Liver (tissue), 9 donors: ENCODE data around the gene STAMBPL1. TPM values are rescaled to one million over a fixed set of nuclear protein-coding genes. Genes with fewer than 3 reads are reported as not detected.

Experiments
- DNase-seq: peaks from one replicate; pipeline ENCODE4 v3.0.0-alpha.2; 2017; ENCODE audit warnings: low spot score
- H3K27ac ChIP-seq, 2 donors: one replicate each; pipeline ENCODE4 v1.7.0; 2013; ENCODE audit warnings: inconsistent platforms in 2 of 2, low read length in 2 of 2, control low read depth in 1 of 2, low read depth in 1 of 2, mild to moderate bottlenecking in 1 of 2
- H3K27me3 ChIP-seq, 4 donors: one replicate each; pipeline versions ENCODE4 v1.6.1 to v1.7.0; 2013; ENCODE audit warnings: low read length in 3 of 4, inconsistent platforms in 1 of 4, mild to moderate bottlenecking in 1 of 4, moderate library complexity in 1 of 4; ENCODE audit not compliant: control insufficient read depth in 4 of 4, insufficient read depth in 4 of 4
- H3K36me3 ChIP-seq, 4 donors: one replicate each; pipeline versions ENCODE4 v1.6.1 to v1.7.0; 2013; ENCODE audit warnings: low read length in 3 of 4, mild to moderate bottlenecking in 3 of 4, low read depth in 1 of 4, moderate library complexity in 1 of 4; ENCODE audit not compliant: control insufficient read depth in 4 of 4, insufficient read depth in 3 of 4
- H3K4me1 ChIP-seq, 4 donors: one replicate each; pipeline versions ENCODE4 v1.6.1 to v1.7.0; 2013; ENCODE audit warnings: low read length in 3 of 4, mild to moderate bottlenecking in 3 of 4, moderate library complexity in 1 of 4; ENCODE audit not compliant: control insufficient read depth in 4 of 4, insufficient read depth in 4 of 4
- H3K4me3 ChIP-seq, 3 donors: one replicate each; pipeline versions ENCODE4 v1.6.1 to v1.7.0; 2013; ENCODE audit warnings: low read length in 3 of 3, control low read depth in 1 of 3, low read depth in 1 of 3, mild to moderate bottlenecking in 1 of 3
- H3K9ac ChIP-seq, 2 donors: one replicate each; pipeline ENCODE4 v1.7.0; 2013; ENCODE audit warnings: low read length in 2 of 2, mild to moderate bottlenecking in 2 of 2, moderate library complexity in 2 of 2, control low read depth in 1 of 2, low read depth in 1 of 2
- H3K9me3 ChIP-seq, 4 donors: one replicate each; pipeline versions ENCODE4 v1.6.1 to v1.7.0; 2013; ENCODE audit warnings: low read length in 3 of 4; ENCODE audit not compliant: control insufficient read depth in 4 of 4
- ATF3 ChIP-seq: IDR thresholded peaks from 2 replicates; pipeline ENCODE4 v1.6.1; 2016; ENCODE audit warnings: antibody characterized with exemption
- CTCF ChIP-seq: fragments of 150-350 bp; IDR thresholded peaks from 2 replicates; pipeline ENCODE4 v1.5.1; 2017; ENCODE audit warnings: improper control_type of control experiment, low read depth, low read length; ENCODE audit not compliant: missing input control
- EGR1 ChIP-seq, 2 donors: IDR thresholded peaks; 2 replicates each; pipeline ENCODE4 v1.6.1; 2016 to 2018; ENCODE audit warnings: antibody characterized with exemption in 2 of 2, low read depth in 2 of 2
- FOXA1 ChIP-seq: IDR thresholded peaks from 2 replicates; pipeline ENCODE4 v1.6.1; 2016; ENCODE audit warnings: antibody characterized with exemption
- FOXA2 ChIP-seq: IDR thresholded peaks from 2 replicates; pipeline ENCODE4 v1.6.1; 2016; ENCODE audit warnings: antibody characterized with exemption
- GABPA ChIP-seq, 2 donors: IDR thresholded peaks in 1 of 2; conservative IDR thresholded peaks in 1 of 2; 2 replicates each; pipeline ENCODE4 v1.6.1; 2016; ENCODE audit warnings: antibody characterized with exemption in 2 of 2, mild to moderate bottlenecking in 1 of 2, moderate library complexity in 1 of 2
- HNF4G ChIP-seq: IDR thresholded peaks from 2 replicates; pipeline ENCODE4 v1.6.1; 2016; ENCODE audit warnings: antibody characterized with exemption
- JUND ChIP-seq, 2 donors: IDR thresholded peaks; 2 replicates each; pipeline ENCODE4 v1.6.1; 2016; ENCODE audit warnings: antibody characterized with exemption in 2 of 2
- MAX ChIP-seq: IDR thresholded peaks from 2 replicates; pipeline ENCODE4 v1.6.1; 2016; ENCODE audit warnings: antibody characterized with exemption
- NR2F2 ChIP-seq: IDR thresholded peaks from 2 replicates; pipeline ENCODE4 v1.6.1; 2016; ENCODE audit warnings: antibody characterized with exemption
- RAD21 ChIP-seq, 2 donors: IDR thresholded peaks; 2 replicates each; pipeline ENCODE4 v1.6.1; 2016; ENCODE audit warnings: antibody characterized with exemption in 2 of 2, mild to moderate bottlenecking in 2 of 2
- REST ChIP-seq: IDR thresholded peaks from 2 replicates; pipeline ENCODE4 v1.6.1; 2016; ENCODE audit warnings: antibody characterized with exemption, mild to moderate bottlenecking
- RXRA ChIP-seq, 2 donors: IDR thresholded peaks; 2 replicates each; pipeline ENCODE4 v1.6.1; 2017 to 2018; ENCODE audit warnings: antibody characterized with exemption in 2 of 2, mild to moderate bottlenecking in 1 of 2
- SP1 ChIP-seq: IDR thresholded peaks from 2 replicates; pipeline ENCODE4 v1.6.1; 2018; ENCODE audit warnings: antibody characterized with exemption, mild to moderate bottlenecking
- TAF1 ChIP-seq: conservative IDR thresholded peaks from 2 replicates; pipeline ENCODE4 v1.6.1; 2016; ENCODE audit warnings: antibody characterized with exemption, mild to moderate bottlenecking
- YY1 ChIP-seq: IDR thresholded peaks from 2 replicates; pipeline ENCODE4 v1.6.1; 2016; ENCODE audit warnings: antibody characterized with exemption, mild to moderate bottlenecking
- ZBTB33 ChIP-seq: IDR thresholded peaks from 2 replicates; pipeline ENCODE4 v1.6.1; 2016; ENCODE audit warnings: antibody characterized with exemption
- WGBS: extraction: QIAGEN DNeasy Blood & Tissue Kit; methylation state at CpG from one replicate; pipeline ENCODE4 v1.1.7; 2013; 5-methylcytosine and 5-hydroxymethylcytosine counted together
- polyA plus RNA-seq, 2 donors: library from polyadenylated mRNA; stranded (reverse) in 1 of 2; unstranded in 1 of 2; fragments of 200-250 nt in 1 of 2; fragments of >200 nt in 1 of 2; fragmentation: Nextera tagmentation in 1 of 2; extraction: Ambion mirVana in 1 of 2; gene quantifications; one replicate each; pipeline versions ENCODE4 v1.2.1 to v1.2.3, GENCODE V29; 2013 to 2015
- total RNA-seq, 2 donors: library from RNA; depleted of rRNA; stranded (reverse); fragments of >200 nt; gene quantifications; one replicate each; pipeline ENCODE4 v1.2.3, GENCODE V29; 2014
- donor health status: healthy.
- donor health status: healthy.
- donor health status: healthy.
- donor health status: healthy.
- donor health status: healthy.

Gene STAMBPL1
- total and polyA plus RNA-seq, 4 donors, result 1.3 to 8.0 (median 3.7) TPM

GRCh38 chr10:88866454-88866853, 13.6 kb upstream of the STAMBPL1 start:
- Histone ChIP-seq H3K27ac (no peak overlapping the region), H3K36me3 (no peaks in the 10 kb centered on the region), H3K9ac (no peak overlapping the region), H3K9me3 (no peaks in the 10 kb centered on the region), H3K4me3 (no peak overlapping the region), H3K27me3 (no peaks in the 10 kb centered on the region), H3K4me1 (peaks cover 0 to 4% (median 0%) of the 10 kb centered on the region in 4 donors)
- TF ChIP-seq RAD21 (IDR thresholded peaks at IDR 0.05), result no peak
- no peak for TF ChIP-seq SP1
- TF ChIP-seq RXRA (IDR thresholded peaks at IDR 0.05), result no peak
- TF ChIP-seq MAX, result no peak
- TF ChIP-seq YY1, result no peak
- TF ChIP-seq FOXA1, result no peak
- no peak for TF ChIP-seq EGR1 (IDR thresholded peaks at IDR 0.05; ENCODE audit: low read depth in 2 of 2)
- TF ChIP-seq FOXA2, result no peak
- TF ChIP-seq JUND (IDR thresholded peaks at IDR 0.05), result no peak
- TF ChIP-seq GABPA (IDR thresholded peaks at IDR 0.05 in 1 of 2, conservative IDR thresholded peaks at IDR 0.05 in 1 of 2), result no peak
- no peak for TF ChIP-seq REST
- no peak for TF ChIP-seq HNF4G
- no peak for TF ChIP-seq ATF3
- no peak for TF ChIP-seq CTCF
- 98% methylated on average over 2 of the region's 2 CpGs for WGBS
- no peak for DNase-seq

GRCh38 chr10:88870089-88870488, 10.0 kb upstream of the STAMBPL1 start:
- Histone ChIP-seq H3K27ac (no peak overlapping the region), H3K36me3 (no peaks in the 10 kb centered on the region), H3K27me3 (no peaks in the 10 kb centered on the region), H3K9ac (no peak overlapping the region), H3K9me3 (no peaks in the 10 kb centered on the region), H3K4me3 (no peak overlapping the region), H3K4me1 (peaks cover 0 to 3% (median 0%) of the 10 kb centered on the region in 4 donors)
- DNase-seq, result no peak
- no peak for TF ChIP-seq YY1
- no peak for TF ChIP-seq NR2F2
- no peak for TF ChIP-seq FOXA1
- TF ChIP-seq REST, result no peak
- no peak for TF ChIP-seq TAF1
- no peak for TF ChIP-seq ZBTB33
- no peak for TF ChIP-seq MAX
